HepG2 (cell line): Measurements from ENCODE around the gene QSOX2. TPM values are rescaled to one million over a fixed set of nuclear protein-coding genes. Genes with fewer than 3 reads are reported as not detected.

Experiments used
- ATAC-seq: fragments of 200-7000 bp; cut with Tn5 transposase; 3 replicates; pipeline ENCODE4 v1.9.1; 2020; ENCODE audit warnings: mild to moderate bottlenecking, moderate library complexity
- BruUV-seq: library from RNA; stranded (reverse); fragments of 400-500 nt; replicated peaks from 2 replicates; lab custom pipeline; 2021; lab: Mats Ljungman, UMichigan
- CTCF ChIA-PET: fragments of 300-600 bp; formaldehyde crosslinking; extraction: SDS; loops from one replicate; lab custom pipeline; 2021; ENCODE audit warnings: low total read pairs, inconsistent platforms, low intra/inter-chr PET ratio; lab: Yijun Ruan, JAX
- POLR2A ChIA-PET: fragments of 350-600 bp; sonication (Branson Sonifier 250); formaldehyde crosslinking; loops from one replicate; lab custom pipeline; 2020; ENCODE audit warnings: antibody characterized with exemption, inconsistent platforms; lab: Yijun Ruan, JAX
- DNase-seq: peaks from one replicate; pipeline ENCODE4 v3.0.0-alpha.2; 2015; ENCODE audit warnings: low spot score
- FAIRE-seq: peaks from 3 replicates; lab custom pipeline; 2011; peaks lifted over from hg19 to GRCh38; lab: Jason Lieb, UNC
- H2AFZ ChIP-seq: one replicate; pipeline ENCODE4 v1.6.1; 2011; ENCODE audit warnings: low read length, inconsistent platforms
- H3K27ac ChIP-seq: fragments of 300-600 bp; 3 replicates; pipeline ENCODE4 v1.8.0; 2011; ENCODE audit warnings: mixed run types, mild to moderate bottlenecking, mixed read lengths, low read length, inconsistent platforms; ENCODE audit not compliant: insufficient read depth; ENCODE audit errors: extremely low read length
- H3K27me3 ChIP-seq, 2 experiments: fragments of 200-600 bp in 1 of 2; 2 replicates in 1 of 2; 3 replicates in 1 of 2; pipeline versions ENCODE4 v1.6.0 to v1.8.0; 2011; ENCODE audit warnings: low read length in 2 of 2, mild to moderate bottlenecking in 2 of 2, moderate library complexity in 2 of 2, inconsistent platforms in 1 of 2; ENCODE audit not compliant: insufficient read depth in 2 of 2, control insufficient read depth in 1 of 2
- H3K36me3 ChIP-seq, 2 experiments: fragments of 200-600 bp in 1 of 2; replicated peaks in 1 of 2; 2 replicates in 1 of 2; 3 replicates in 1 of 2; pipeline versions ENCODE4 v1.5.1 to v1.8.0; 2011; ENCODE audit warnings: low read length in 2 of 2, inconsistent platforms in 1 of 2; ENCODE audit not compliant: insufficient read depth in 2 of 2, control insufficient read depth in 1 of 2
- H3K4me1 ChIP-seq: 2 replicates; pipeline ENCODE4 v1.5.1; 2012; ENCODE audit warnings: low read length, inconsistent platforms; ENCODE audit not compliant: insufficient read depth
- H3K4me2 ChIP-seq: 2 replicates; pipeline ENCODE4 v1.6.0; 2011; ENCODE audit warnings: low read depth, low read length, inconsistent platforms
- H3K4me3 ChIP-seq, 3 experiments: fragments of 200-600 bp in 1 of 3; sonication (generic), shearing (Covaris generic) in 1 of 3; replicated peaks in 1 of 3; 2 replicates each; pipeline ENCODE4 v1.5.1; 2011 to 2016; ENCODE audit warnings: low read length in 3 of 3, inconsistent platforms in 2 of 3, low read depth in 2 of 3, mild to moderate bottlenecking in 2 of 3, control low read depth in 1 of 3, mixed read lengths in 1 of 3; ENCODE audit not compliant: insufficient read depth in 1 of 3
- H3K79me2 ChIP-seq: one replicate; pipeline ENCODE4 v1.6.1; 2011; ENCODE audit warnings: low read length, inconsistent platforms; ENCODE audit not compliant: insufficient read depth
- H3K9ac ChIP-seq: 2 replicates; pipeline ENCODE4 v1.6.0; 2011; ENCODE audit warnings: mild to moderate bottlenecking, low read depth, low read length, inconsistent platforms; ENCODE audit not compliant: insufficient read depth
- H3K9me3 ChIP-seq: 2 replicates; pipeline ENCODE4 v1.5.1; 2012; ENCODE audit warnings: mild to moderate bottlenecking, low read length
- H4K20me1 ChIP-seq: 2 replicates; pipeline ENCODE4 v1.6.0; 2011; ENCODE audit warnings: inconsistent platforms, mild to moderate bottlenecking, low read length, moderate library complexity; ENCODE audit not compliant: insufficient read depth
- CAMTA2 ChIP-seq: sonication (generic); formaldehyde crosslinking; IDR thresholded peaks from 2 replicates; pipeline ENCODE4 v1.4.0; 2020; ENCODE audit warnings: mild to moderate bottlenecking, missing genetic modification reagents, borderline replicate concordance
- FOSL2 ChIP-seq: sonication (generic); formaldehyde crosslinking; IDR thresholded peaks from 2 replicates; pipeline ENCODE4 v1.4.0; 2020; ENCODE audit warnings: missing genetic modification reagents
- FOXM1 ChIP-seq: sonication (generic); formaldehyde crosslinking; IDR thresholded peaks from 2 replicates; pipeline ENCODE4 v1.5.0; 2020; ENCODE audit warnings: missing genetic modification reagents
- GMEB1 ChIP-seq: sonication (generic); formaldehyde crosslinking; IDR thresholded peaks from 2 replicates; pipeline ENCODE4 v1.5.1; 2020; ENCODE audit warnings: missing genetic modification reagents, mild to moderate bottlenecking, borderline replicate concordance
- MTA3 ChIP-seq: sonication (generic); formaldehyde crosslinking; IDR thresholded peaks from 2 replicates; pipeline ENCODE4 v1.4.0; 2020; ENCODE audit warnings: missing genetic modification reagents
- MYC ChIP-seq: sonication (generic); formaldehyde crosslinking; IDR thresholded peaks from 2 replicates; pipeline ENCODE4 v1.9.0; 2021; ENCODE audit warnings: missing genetic modification reagents, borderline replicate concordance
- RFXANK ChIP-seq: IDR thresholded peaks from 2 replicates; pipeline ENCODE4 v1.6.1; 2016
- SOX6 ChIP-seq, 2 experiments: fragments of 450-650 bp in 1 of 2; sonication (generic) in 1 of 2; formaldehyde crosslinking in 1 of 2; IDR thresholded peaks; 2 replicates each; pipeline versions ENCODE4 v1.4.0 to v1.6.1; 2017 to 2020; ENCODE audit warnings: antibody characterized with exemption in 1 of 2, mild to moderate bottlenecking in 1 of 2, missing genetic modification reagents in 1 of 2
- ZFY ChIP-seq: sonication (generic); formaldehyde crosslinking; IDR thresholded peaks from 2 replicates; pipeline ENCODE4 v1.4.0; 2020; ENCODE audit warnings: missing genetic modification reagents
- ZNF34 ChIP-seq: sonication (generic); formaldehyde crosslinking; IDR thresholded peaks from 2 replicates; pipeline ENCODE4 v1.4.0; 2020; ENCODE audit warnings: mild to moderate bottlenecking, missing genetic modification reagents, borderline replicate concordance
- ZNF510 ChIP-seq: sonication (generic); formaldehyde crosslinking; IDR thresholded peaks from 2 replicates; pipeline ENCODE4 v1.4.0; 2020; ENCODE audit warnings: low read depth, mild to moderate bottlenecking, missing genetic modification reagents
- WGBS: methylation state at CpG from one replicate; pipeline ENCODE4 v1.1.6; 2017; ENCODE audit warnings: low lambda C conversion rate; 5-methylcytosine and 5-hydroxymethylcytosine counted together
- in situ Hi-C: cut with HindIII; loops from 2 replicates; pipeline ENCODE4 v1.10.0; 2017; ENCODE audit warnings: low pct_unique_long_range_greater_than_20kb; ENCODE audit not compliant: extremely low pct_ligation_motif_present
- intact Hi-C: fragments of 100-400 bp; cut with micrococcal nuclease; formaldehyde crosslinking; loops from one replicate; pipeline ENCODE4 v1.10.0; 2022; ENCODE audit not compliant: unreplicated experiment
- polyA plus RNA-seq, 8 experiments: library from polyadenylated mRNA; depleted of rRNA in 3 of 8; stranded (reverse) in 7 of 8; unstranded in 1 of 8; fragments of >200 nt; fragmentation: Illumina TruSeq in 4 of 8; extraction: Trizol in 4 of 8; gene quantifications; 2 replicates each; pipeline versions ENCODE4 v1.2.1 to v1.2.3, GENCODE V29; 2011 to 2016; ENCODE audit warnings: low read depth in 4 of 8, missing spikeins in 1 of 8, mixed read lengths in 1 of 8; ENCODE audit not compliant: insufficient read depth in 1 of 8
- total RNA-seq, 5 experiments: library from RNA; depleted of rRNA; stranded (reverse); fragments of >200 nt; fragmentation: Illumina TruSeq; extraction: Trizol; gene quantifications; 2 replicates each; pipeline ENCODE4 v1.2.3, GENCODE V29; 2016; ENCODE audit warnings: low read depth in 1 of 5

The QSOX2 gene
- total and polyA plus RNA-seq, 2 of the 13 experiments (the other 11 are each of a cell fraction or from before 2014, with no cell fraction given) = 27.1 to 42.1 TPM

DNA sequence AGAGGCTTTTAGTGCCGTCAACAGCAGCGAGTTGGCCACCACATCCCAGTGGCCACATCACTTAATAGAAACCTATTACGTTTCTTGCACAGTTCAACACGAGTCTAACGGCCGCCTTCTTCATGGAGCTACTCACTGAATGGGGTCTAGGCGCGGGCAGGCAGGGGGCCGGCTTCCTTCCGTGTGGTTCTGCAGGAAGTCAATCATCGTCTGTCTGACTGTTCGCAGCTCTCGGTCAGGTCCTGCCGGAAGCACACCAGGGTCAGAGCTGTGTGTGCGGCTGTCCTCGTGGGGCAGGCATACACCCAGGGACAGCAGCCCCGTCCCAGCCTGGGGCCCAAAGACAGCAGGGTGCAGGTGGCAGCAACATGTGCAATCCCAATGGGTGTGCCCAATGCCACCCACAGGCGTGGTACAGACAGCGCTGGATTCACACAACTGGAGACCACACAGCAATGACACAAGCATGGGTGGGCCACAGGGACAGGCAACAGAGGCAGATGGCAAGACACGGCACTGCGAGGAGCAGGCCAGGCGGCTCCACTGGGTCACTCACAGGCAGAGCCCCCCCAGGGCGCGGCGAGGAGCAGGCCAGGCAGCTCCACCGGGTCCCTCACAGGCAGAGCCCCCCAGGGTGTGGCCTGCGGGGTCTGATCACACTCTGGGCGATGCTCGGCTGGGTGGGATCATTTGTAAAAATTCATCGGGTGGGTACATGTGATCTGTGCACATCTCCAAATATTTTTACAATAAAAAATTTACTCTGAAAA is 21.6 kb downstream of the QSOX2 start:
- TF ChIP-seq GMEB1 (CRISPR knock-in tag) = no peak
- no peak for TF ChIP-seq MYC (CRISPR knock-in tag)
- no peak for TF ChIP-seq ZFY
- TF ChIP-seq CAMTA2 (CRISPR knock-in tag) = no peak
- TF ChIP-seq ZNF510 (CRISPR knock-in tag) = no peak
- no peak for TF ChIP-seq ZNF34
- TF ChIP-seq FOSL2 (CRISPR knock-in tag) = no peak
- no peak for TF ChIP-seq FOXM1
- TF ChIP-seq SOX6 (IDR thresholded peaks at IDR 0.05) = no peak
- TF ChIP-seq SOX6 (CRISPR knock-in tag; IDR thresholded peaks at IDR 0.05) = no peak
- TF ChIP-seq MTA3 (CRISPR knock-in tag) = no peak
- TF ChIP-seq RFXANK (CRISPR knock-in tag) = no peak
- in situ Hi-C loops (no loop called here), intact Hi-C loops (loop anchor here (2.0 kb wide), 1 partner anchor 53 kb away; no protein-coding TSS in a partner anchor)
- H3K4me3 ChIP-seq = no peak overlapping the region
- H3K27me3 ChIP-seq = no peaks in the 10 kb centered on the region
- 96% methylated on average over 18 of the region's 30 CpGs for WGBS
- no peak overlapping the region for H3K27ac ChIP-seq
- CTCF ChIA-PET = no interaction called here
- ATAC-seq = no peak
- H3K4me1 ChIP-seq = no peaks in the 10 kb centered on the region
- no TSS peak for BruUV-seq
- no peak for DNase-seq
- no peak overlapping the region for H2AFZ ChIP-seq
- FAIRE-seq = no peak
- peaks cover 38 to 73% of the 10 kb centered on the region in 2 experiments for H3K36me3 ChIP-seq
- peaks cover 24% of the 10 kb centered on the region for H3K79me2 ChIP-seq
- no peak overlapping the region for H3K4me2 ChIP-seq
- H3K9me3 ChIP-seq = no peaks in the 10 kb centered on the region
- POLR2A ChIA-PET = no interaction called here
- peaks cover 50% of the 10 kb centered on the region for H4K20me1 ChIP-seq
- H3K9ac ChIP-seq = no peak overlapping the region
